GM23248 (cell line): Measurements from ENCODE around the gene PTPRA.

Experiments
- EZH2 ChIP-seq: fragments of 200-600 bp; sonication (generic); IDR thresholded peaks from 2 replicates; pipeline ENCODE4 v1.6.1; 2018; ENCODE audit warnings: antibody characterized with exemption, mild to moderate bottlenecking; ENCODE audit not compliant: insufficient read depth, poor library complexity, severe bottlenecking
- EZH2phosphoT487 ChIP-seq: fragments of 200-600 bp; sonication (generic); IDR thresholded peaks from 2 replicates; pipeline ENCODE4 v1.6.1; 2018; ENCODE audit warnings: antibody characterized with exemption, moderate library complexity, mild to moderate bottlenecking, low read depth; ENCODE audit not compliant: insufficient read depth

GRCh38 chr20:2833761-2834160 is 39.5 kb upstream of the PTPRA start:
- TF ChIP-seq EZH2phosphoT487 (no peak), EZH2 (no peak)
